HEK293T (cell line): Measurements from ENCODE around the gene MIOX.
A peak's percentile ranks its signal among the peaks of the same experiment; 100 is the strongest.

Source experiments
- CTCF ChIA-PET: fragments of 350-600 bp; formaldehyde crosslinking; extraction: SDS; loops from one replicate; lab custom pipeline; 2021; ENCODE audit warnings: antibody characterized with exemption, inconsistent platforms; lab: Yijun Ruan, JAX
- POLR2A ChIA-PET: fragments of 350-600 bp; formaldehyde crosslinking; extraction: SDS; loops from one replicate; lab custom pipeline; 2020; ENCODE audit warnings: antibody characterized with exemption, inconsistent platforms; lab: Yijun Ruan, JAX
- DNase-seq: peaks from one replicate; pipeline ENCODE4 v3.0.0; 2012; ENCODE audit warnings: mixed read lengths; ENCODE audit errors: extremely low spot score
- ARNT ChIP-seq: fragments of 450-650 bp; IDR thresholded peaks from 2 replicates; pipeline ENCODE4 v1.6.1; 2017; ENCODE audit warnings: mild to moderate bottlenecking
- BHLHE40 ChIP-seq: fragments of 450-650 bp; IDR thresholded peaks from 2 replicates; pipeline ENCODE4 v1.6.1; 2016; ENCODE audit warnings: mild to moderate bottlenecking, moderate library complexity, borderline replicate concordance
- CTBP1 ChIP-seq: fragments of 450-650 bp; IDR thresholded peaks from 2 replicates; pipeline ENCODE4 v1.6.1; 2016; ENCODE audit warnings: borderline replicate concordance
- ELF4 ChIP-seq: fragments of 450-650 bp; IDR thresholded peaks from 2 replicates; pipeline ENCODE4 v1.6.1; 2017; ENCODE audit warnings: antibody characterized with exemption
- FOXA1 ChIP-seq: fragments of 450-650 bp; IDR thresholded peaks from 2 replicates; pipeline ENCODE4 v1.6.1; 2016; ENCODE audit warnings: mild to moderate bottlenecking
- FOXK2 ChIP-seq: fragments of 450-650 bp; IDR thresholded peaks from 2 replicates; pipeline ENCODE4 v1.6.1; 2016; ENCODE audit warnings: mild to moderate bottlenecking
- FOXM1 ChIP-seq: fragments of 450-650 bp; IDR thresholded peaks from 2 replicates; pipeline ENCODE4 v1.6.1; 2017; ENCODE audit warnings: mild to moderate bottlenecking, borderline replicate concordance
- HDGF ChIP-seq: fragments of 450-650 bp; IDR thresholded peaks from 2 replicates; pipeline ENCODE4 v1.6.1; 2017; ENCODE audit warnings: antibody characterized with exemption, borderline replicate concordance
- L3MBTL2 ChIP-seq: fragments of 450-650 bp; conservative IDR thresholded peaks from 2 replicates; pipeline ENCODE4 v1.6.1; 2016; ENCODE audit warnings: mild to moderate bottlenecking
- LEF1 ChIP-seq: fragments of 450-650 bp; IDR thresholded peaks from 2 replicates; pipeline ENCODE4 v1.6.1; 2017; ENCODE audit warnings: mild to moderate bottlenecking, borderline replicate concordance
- NFRKB ChIP-seq: fragments of 450-650 bp; IDR thresholded peaks from 2 replicates; pipeline ENCODE4 v1.6.1; 2016; ENCODE audit warnings: mild to moderate bottlenecking, moderate library complexity
- SP1 ChIP-seq: fragments of 450-650 bp; IDR thresholded peaks from 2 replicates; pipeline ENCODE4 v1.6.1; 2017
- SUZ12 ChIP-seq: fragments of 450-650 bp; IDR thresholded peaks from 2 replicates; pipeline ENCODE4 v1.6.1; 2016; ENCODE audit warnings: mild to moderate bottlenecking
- TARDBP ChIP-seq: fragments of 450-650 bp; IDR thresholded peaks from 2 replicates; pipeline ENCODE4 v1.6.1; 2016
- ZNF384 ChIP-seq: fragments of 450-650 bp; IDR thresholded peaks from 2 replicates; pipeline ENCODE4 v1.6.1; 2016
- TF ChIP-seq, protein P1 (sequence below): fragments of 450-650 bp; IDR thresholded peaks from 2 replicates; pipeline ENCODE4 v1.6.1; 2016

Gene MIOX

GRCh38 chr22:50471962-50472361, 14.7 kb upstream of the MIOX start:
- ChIA-PET POLR2A (interaction anchor here (2.5 kb wide), 1 partner anchor 54 kb away, joined by 6 read pairs; the partner anchor contains the start of gene SCO2), CTCF (interaction anchor here (1.6 to 2.0 kb wide), 2 partner anchors 26 to 54 kb away, joined by 11 to 12 read pairs; partner anchors contain the start of gene SCO2)
- TF ChIP-seq L3MBTL2, result no peak
- TF ChIP-seq ELF4, result no peak
- TF ChIP-seq LEF1, result no peak
- TF ChIP-seq NFRKB, result no peak
- TF ChIP-seq TARDBP, result no peak
- no peak for TF ChIP-seq SP1
- no peak for TF ChIP-seq FOXM1
- TF ChIP-seq CTBP1, result no peak
- TF ChIP-seq ARNT, result no peak
- no peak for TF ChIP-seq HDGF
- TF ChIP-seq, protein P1, sequence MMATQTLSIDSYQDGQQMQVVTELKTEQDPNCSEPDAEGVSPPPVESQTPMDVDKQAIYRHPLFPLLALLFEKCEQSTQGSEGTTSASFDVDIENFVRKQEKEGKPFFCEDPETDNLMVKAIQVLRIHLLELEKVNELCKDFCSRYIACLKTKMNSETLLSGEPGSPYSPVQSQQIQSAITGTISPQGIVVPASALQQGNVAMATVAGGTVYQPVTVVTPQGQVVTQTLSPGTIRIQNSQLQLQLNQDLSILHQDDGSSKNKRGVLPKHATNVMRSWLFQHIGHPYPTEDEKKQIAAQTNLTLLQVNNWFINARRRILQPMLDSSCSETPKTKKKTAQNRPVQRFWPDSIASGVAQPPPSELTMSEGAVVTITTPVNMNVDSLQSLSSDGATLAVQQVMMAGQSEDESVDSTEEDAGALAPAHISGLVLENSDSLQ, result no peak
- no peak for TF ChIP-seq FOXA1
- DNase-seq, result no peak

GRCh38 chr22:50473088-50473487, 13.6 kb upstream of the MIOX start:
- ChIA-PET POLR2A (interaction anchor here (0.8 to 2.5 kb wide), 7 partner anchors 11 to 53 kb away, joined by 3 to 12 read pairs (median 4); partner anchors contain the start of genes LMF2, NCAPH2 and SCO2), CTCF (interaction anchor here (1.5 to 1.9 kb wide), 3 partner anchors 25 to 53 kb away, joined by 4 to 12 read pairs (median 6); partner anchors contain the start of gene SCO2)
- DNase-seq, result peak; percentile 68
- TF ChIP-seq NFRKB, result no peak
- TF ChIP-seq LEF1, result no peak
- TF ChIP-seq FOXK2, result no peak
- no peak for TF ChIP-seq ELF4
- no peak for TF ChIP-seq HDGF
- no peak for TF ChIP-seq TARDBP
- no peak for TF ChIP-seq ARNT
- TF ChIP-seq, protein P1, result no peak
- no peak for TF ChIP-seq CTBP1
- TF ChIP-seq L3MBTL2, result no peak
- no peak for TF ChIP-seq FOXA1

GRCh38 chr22:50473855-50474671, 12.6 kb upstream of the MIOX start:
- ChIA-PET POLR2A (interaction anchor here (1.0 to 2.5 kb wide), 6 partner anchors 10 to 52 kb away, joined by 3 to 12 read pairs (median 4); partner anchors contain the start of genes LMF2, NCAPH2 and SCO2), CTCF (interaction anchor here (0.9 to 1.9 kb wide), 3 partner anchors 35 to 147 kb away, joined by 3 to 6 read pairs (median 4); partner anchors contain the start of gene SCO2)
- no peak for TF ChIP-seq L3MBTL2
- no peak for TF ChIP-seq SUZ12
- no peak for TF ChIP-seq TARDBP
- TF ChIP-seq ARNT, result no peak
- no peak for TF ChIP-seq ZNF384
- TF ChIP-seq, protein P1, result no peak
- peak; percentile 46 for DNase-seq

DNA sequence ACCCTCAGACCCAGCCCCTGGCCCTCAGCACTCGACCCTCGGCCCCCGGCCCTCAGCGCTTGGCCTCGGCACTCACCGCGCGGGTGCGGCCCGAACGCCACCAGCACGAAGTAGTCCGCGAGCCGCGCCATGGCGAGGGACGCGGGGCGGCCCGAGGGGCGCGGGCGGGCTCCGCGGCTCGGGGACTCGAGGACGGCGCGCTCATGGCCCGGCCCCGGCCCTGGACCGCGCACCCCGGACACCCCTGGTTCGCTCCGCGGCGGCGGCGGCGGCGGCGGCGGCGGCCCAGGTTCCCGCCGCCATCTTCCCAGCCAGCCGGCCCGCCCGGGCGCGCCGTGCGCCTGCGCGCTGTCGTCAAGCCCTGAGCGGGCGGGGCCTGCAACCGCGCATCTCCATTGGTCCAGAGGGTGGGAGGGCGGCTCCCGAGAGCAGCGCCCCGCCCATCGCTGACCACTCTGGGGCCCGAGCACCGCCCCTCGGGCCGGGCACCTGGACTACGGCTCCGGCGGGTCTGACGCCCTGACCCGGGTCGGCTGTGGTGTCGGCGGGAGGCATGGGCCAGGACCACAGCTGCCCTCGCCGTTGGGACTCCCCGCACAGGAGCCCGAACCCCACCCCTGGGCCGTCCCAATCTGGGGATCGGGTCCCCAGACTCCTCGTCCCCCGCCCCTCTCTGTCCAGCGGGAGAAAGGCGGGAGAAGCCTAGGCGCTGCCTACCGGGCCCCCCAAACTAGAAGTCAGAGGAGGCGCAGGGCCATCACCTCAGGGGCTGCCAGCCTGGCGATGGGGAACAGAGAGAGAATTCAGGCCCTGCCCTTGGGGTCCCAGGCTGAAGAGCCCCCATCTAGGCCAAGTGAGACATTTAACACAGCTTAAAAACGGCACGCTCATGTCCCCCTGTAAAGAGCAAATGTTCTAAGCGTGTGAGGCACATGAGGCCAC, 11.7 kb upstream of the MIOX start, which contains the start of gene SBF1:
Gene SBF1, minus strand, starts transcription at position 326 of the 942 bp plus-strand sequence. Its CDS starts 195 bp downstream, at position 131.
- ChIA-PET POLR2A (interaction anchor here (1.0 to 1.3 kb wide), 3 partner anchors 9 to 51 kb away, joined by 4 to 5 read pairs (median 5); partner anchors contain the start of gene SCO2), CTCF (interaction anchor here (0.6 to 1.9 kb wide), 3 partner anchors 51 to 359 kb away, joined by 3 to 6 read pairs (median 4); partner anchors contain the start of gene SCO2)
- TF ChIP-seq CTBP1 (no peak), ARNT (0 out of 2 replicates have a peak, but pooled peaks have one; percentile 11), LEF1 (no peak)
- peak; percentile 100 for DNase-seq

- no peak for TF ChIP-seq SUZ12
- POLR2A ChIA-PET, result interaction anchor here (1.0 to 1.3 kb wide), 3 partner anchors 9 to 50 kb away, joined by 4 to 5 read pairs (median 5); partner anchors contain the start of gene SCO2
- DNase-seq, result no peak
- CTCF ChIA-PET, result no interaction called here
Observed at GRCh38 chr22:50475652-50476002, 11.0 kb upstream of the MIOX start.

- DNase-seq, result no peak
- TF ChIP-seq ELF4, result no peak
- TF ChIP-seq SP1, result no peak
- TF ChIP-seq L3MBTL2, result no peak
- no peak for TF ChIP-seq CTBP1
- no peak for TF ChIP-seq FOXA1
- no peak for TF ChIP-seq LEF1
- TF ChIP-seq BHLHE40, result no peak
- no peak for TF ChIP-seq NFRKB
- TF ChIP-seq HDGF, result no peak
- no peak for TF ChIP-seq FOXM1
- no peak for TF ChIP-seq TARDBP
- no peak for TF ChIP-seq ARNT
- no peak for TF ChIP-seq FOXK2
- TF ChIP-seq, protein P1, result no peak
- ChIA-PET POLR2A (interaction anchor here (0.9 to 2.1 kb wide), 2 partner anchors 32 to 48 kb away, joined by 3 to 9 read pairs; partner anchors contain the start of gene SCO2), CTCF (interaction anchor here (0.5 kb wide), 1 partner anchor 152 kb away, joined by 4 read pairs; no protein-coding TSS in a partner anchor)
Observed at GRCh38 chr22:50476868-50477267, 9.8 kb upstream of the MIOX start.
